Vagina (tissue), 2 donors: ENCODE measurements around the gene AGPAT2. TPM values are rescaled to one million over a fixed set of nuclear protein-coding genes. Genes with fewer than 3 reads are reported as not detected.
"Not testable (repeated sequence)": the region's sequence is repeated elsewhere in the genome, so short reads cannot be mapped to it uniquely, and the experiment has no call there.

Experiments used
- DNase-seq, 2 donors: peaks; one replicate each; pipeline ENCODE4 v3.0.0-alpha.2; 2017; ENCODE audit errors: extremely low spot score in 2 of 2
- H3K27ac ChIP-seq: fragments of 200-600 bp; sonication (generic); one replicate; pipeline ENCODE4 v1.5.1; 2019
- H3K27me3 ChIP-seq: fragments of 200-600 bp; sonication (generic); one replicate; pipeline ENCODE4 v1.5.1; 2019
- H3K36me3 ChIP-seq, 2 donors: fragments of 200-600 bp; sonication (generic); one replicate each; pipeline ENCODE4 v1.5.1; 2017 to 2019
- H3K4me1 ChIP-seq: fragments of 200-600 bp; sonication (generic); one replicate; pipeline ENCODE4 v1.5.1; 2019
- H3K4me3 ChIP-seq, 2 donors: fragments of 200-600 bp; sonication (generic); 1 replicate in 1 of 2; 2 replicates in 1 of 2; pipeline ENCODE4 v1.5.1; 2016 to 2019
- H3K9me3 ChIP-seq: fragments of 200-600 bp; sonication (generic); one replicate; pipeline ENCODE4 v1.5.1; 2019
- POLR2A ChIP-seq, 2 donors: fragments of 450-650 bp; IDR thresholded peaks; one replicate each; pipeline ENCODE4 v1.6.1; 2017; ENCODE audit warnings: antibody characterized with exemption in 2 of 2, mild to moderate bottlenecking in 2 of 2, moderate library complexity in 2 of 2
- POLR2AphosphoS5 ChIP-seq, 2 donors: sonication (generic); formaldehyde crosslinking; IDR thresholded peaks; one replicate each; pipeline ENCODE4 v1.9.0; 2017; ENCODE audit warnings: antibody characterized with exemption in 2 of 2, mild to moderate bottlenecking in 2 of 2, low read depth in 1 of 2; ENCODE audit not compliant: insufficient read depth in 1 of 2
- intact Hi-C: fragments of 100-400 bp; cut with DNase I; formaldehyde crosslinking; loops from one replicate; pipeline ENCODE4 v1.15.1; 2023
- total RNA-seq: library from RNA; depleted of rRNA; stranded (reverse); fragments of >200 nt; gene quantifications from one replicate; pipeline ENCODE4 v1.2.3, GENCODE V29; 2016
- TF ChIP-seq, protein P1 (sequence below), 3 experiments: fragments of 450-650 bp in 2 of 3; fragments of 200-600 bp in 1 of 3; sonication (generic) in 1 of 3; IDR thresholded peaks; one replicate each; pipeline ENCODE4 v1.5.1; 2017 to 2019; ENCODE audit warnings: antibody characterized with exemption in 3 of 3, mild to moderate bottlenecking in 2 of 3, moderate library complexity in 2 of 3

The AGPAT2 gene
- total RNA-seq, 1 donor from 2014 or later: 87.2 TPM

DNA sequence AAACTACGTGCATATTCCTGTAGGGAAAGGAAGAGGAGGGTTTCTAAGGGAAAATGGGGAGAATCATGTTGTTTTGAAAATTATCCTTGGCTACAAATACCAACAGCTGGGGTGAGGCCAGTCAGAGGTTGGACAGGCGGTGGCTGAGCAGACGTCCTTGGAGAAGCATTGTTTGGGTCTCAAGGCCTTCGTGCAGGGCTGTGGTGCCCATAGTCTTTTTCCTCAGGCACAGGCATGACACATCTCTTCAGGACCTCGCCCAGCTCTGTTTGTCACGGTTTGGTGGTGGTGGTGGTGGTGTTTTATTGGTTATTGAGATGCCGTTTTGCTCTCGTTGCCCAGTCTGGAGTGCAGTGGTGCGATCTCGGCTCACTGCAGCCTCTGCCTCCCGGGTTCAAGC lies 52.4 kb downstream of the AGPAT2 start:
- Histone ChIP-seq H3K36me3 (no peaks in the 10 kb centered on the region), H3K4me1 (peaks cover 16% of the 10 kb centered on the region), H3K27ac (no peak overlapping the region), H3K4me3 (no peak overlapping the region), H3K27me3 (no peaks in the 10 kb centered on the region), H3K9me3 (no peaks in the 10 kb centered on the region)
- TF ChIP-seq POLR2AphosphoS5 (IDR thresholded peaks at IDR 0.05; ENCODE audit: insufficient read depth in 1 of 2, low read depth in 1 of 2): no peak
- TF ChIP-seq, protein P1, sequence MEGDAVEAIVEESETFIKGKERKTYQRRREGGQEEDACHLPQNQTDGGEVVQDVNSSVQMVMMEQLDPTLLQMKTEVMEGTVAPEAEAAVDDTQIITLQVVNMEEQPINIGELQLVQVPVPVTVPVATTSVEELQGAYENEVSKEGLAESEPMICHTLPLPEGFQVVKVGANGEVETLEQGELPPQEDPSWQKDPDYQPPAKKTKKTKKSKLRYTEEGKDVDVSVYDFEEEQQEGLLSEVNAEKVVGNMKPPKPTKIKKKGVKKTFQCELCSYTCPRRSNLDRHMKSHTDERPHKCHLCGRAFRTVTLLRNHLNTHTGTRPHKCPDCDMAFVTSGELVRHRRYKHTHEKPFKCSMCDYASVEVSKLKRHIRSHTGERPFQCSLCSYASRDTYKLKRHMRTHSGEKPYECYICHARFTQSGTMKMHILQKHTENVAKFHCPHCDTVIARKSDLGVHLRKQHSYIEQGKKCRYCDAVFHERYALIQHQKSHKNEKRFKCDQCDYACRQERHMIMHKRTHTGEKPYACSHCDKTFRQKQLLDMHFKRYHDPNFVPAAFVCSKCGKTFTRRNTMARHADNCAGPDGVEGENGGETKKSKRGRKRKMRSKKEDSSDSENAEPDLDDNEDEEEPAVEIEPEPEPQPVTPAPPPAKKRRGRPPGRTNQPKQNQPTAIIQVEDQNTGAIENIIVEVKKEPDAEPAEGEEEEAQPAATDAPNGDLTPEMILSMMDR (IDR thresholded peaks at IDR 0.05): no peak
- TF ChIP-seq POLR2A (IDR thresholded peaks at IDR 0.05): no peak
- DNase-seq: no peak
- intact Hi-C loops: no loop called here

DNA sequence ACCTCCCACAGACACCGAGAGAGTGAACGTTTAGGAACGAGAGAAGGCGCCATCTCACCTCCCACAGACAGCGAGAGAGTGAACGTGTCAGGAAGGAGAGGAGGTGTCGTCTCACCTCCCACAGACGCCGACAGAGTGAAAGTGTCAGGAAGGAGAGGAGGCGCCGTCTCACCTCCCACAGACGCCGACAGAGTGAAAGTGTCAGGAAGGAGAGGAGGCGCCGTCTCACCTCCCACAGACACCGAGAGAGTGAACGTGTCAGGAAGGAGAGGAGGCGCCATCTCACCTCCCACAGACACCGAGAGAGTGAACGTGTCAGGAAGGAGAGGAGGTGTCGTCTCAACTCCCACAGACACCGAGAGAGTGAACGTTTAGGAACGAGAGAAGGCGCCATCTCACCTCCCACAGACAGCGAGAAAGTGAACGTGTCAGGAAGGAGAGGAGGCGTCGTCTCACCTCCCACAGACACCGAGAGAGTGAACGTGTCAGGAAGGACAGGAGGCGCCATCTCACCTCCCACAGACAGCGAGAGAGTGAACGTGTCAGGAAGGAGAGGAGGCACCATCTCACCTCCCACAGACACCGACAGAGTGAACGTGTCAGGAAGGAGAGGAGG lies 54.7 kb downstream of the AGPAT2 start:
- DNase-seq, H3K4me3 ChIP-seq, intact Hi-C loops, H3K36me3 ChIP-seq, H3K27me3 ChIP-seq, H3K9me3 ChIP-seq, H3K27ac ChIP-seq: not testable (repeated sequence)
- H3K4me1 ChIP-seq: peaks cover 16% of the 10 kb centered on the region

DNA sequence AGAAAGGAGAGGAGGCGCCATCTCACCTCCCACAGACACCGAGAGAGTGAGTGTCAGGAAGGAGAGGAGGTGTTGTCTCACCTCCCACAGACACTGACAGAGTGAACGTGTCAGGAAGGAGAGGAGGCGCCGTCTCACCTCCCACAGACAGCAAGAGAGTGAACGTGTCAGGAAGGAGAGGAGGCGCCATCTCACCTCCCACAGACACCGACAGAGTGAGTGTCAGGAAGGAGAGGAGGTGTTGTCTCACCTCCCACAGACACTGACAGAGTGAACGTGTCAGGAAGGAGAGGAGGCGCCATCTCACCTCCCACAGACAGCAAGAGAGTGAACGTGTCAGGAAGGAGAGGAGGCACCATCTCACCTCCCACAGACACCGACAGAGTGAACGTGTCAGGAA lies 55.2 kb downstream of the AGPAT2 start:
- H3K27me3 ChIP-seq, H3K4me3 ChIP-seq, H3K9me3 ChIP-seq, DNase-seq, H3K36me3 ChIP-seq, H3K27ac ChIP-seq, intact Hi-C loops: not testable (repeated sequence)
- peaks cover 19% of the 10 kb centered on the region for H3K4me1 ChIP-seq

DNA sequence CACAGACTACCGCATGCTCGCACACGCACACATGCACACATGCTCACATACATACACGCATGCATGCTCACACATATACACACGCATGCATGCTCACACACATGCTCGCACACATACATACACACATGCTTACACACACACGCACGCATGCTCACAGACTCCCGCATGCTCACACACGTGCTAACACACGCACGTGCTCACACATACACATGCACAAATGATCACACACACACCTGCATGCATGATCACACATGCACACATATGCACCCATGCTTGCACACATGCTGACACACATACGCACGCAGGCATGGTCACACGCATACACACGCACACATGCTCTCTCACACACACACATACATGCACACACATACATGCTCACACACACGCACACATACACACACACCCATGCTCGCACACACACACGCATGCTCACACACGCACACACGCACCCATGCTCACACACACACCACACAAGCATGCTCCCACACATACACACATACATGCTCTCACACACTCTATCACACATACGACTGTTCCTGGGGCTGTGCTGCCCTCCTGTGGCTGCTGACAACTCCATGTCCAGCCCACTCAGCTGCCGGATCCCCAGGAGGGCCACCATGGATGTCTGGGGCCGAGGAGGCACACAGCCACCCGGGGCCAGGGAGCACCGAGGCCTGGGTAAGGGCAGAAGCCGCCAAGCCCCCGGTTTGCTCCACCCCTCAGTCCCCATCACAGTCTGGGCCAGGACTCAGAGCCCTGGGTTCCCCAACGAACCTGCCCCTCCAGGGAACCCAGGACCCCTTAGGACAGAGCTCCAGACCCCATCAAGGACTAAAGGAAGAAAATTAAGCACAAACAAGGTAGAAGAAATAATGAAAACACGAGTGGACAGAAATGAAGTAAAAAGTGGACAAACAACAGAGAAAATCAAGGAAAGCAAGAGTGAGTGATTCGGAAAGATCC lies 55.9 kb downstream of the AGPAT2 start:
- H3K4me1 ChIP-seq: peaks cover 27% of the 10 kb centered on the region
- intact Hi-C loops: loop anchor here (2.0 kb wide), 1 partner anchor 143 kb away; no protein-coding TSS in a partner anchor
- TF ChIP-seq, protein P1 (IDR thresholded peaks at IDR 0.05): peak; percentile 68 to 82 (median 72)
- no peak for TF ChIP-seq POLR2A (IDR thresholded peaks at IDR 0.05)
- H3K27me3 ChIP-seq: no peaks in the 10 kb centered on the region
- no peaks in the 10 kb centered on the region for H3K36me3 ChIP-seq
- no peak overlapping the region for H3K4me3 ChIP-seq
- no peak overlapping the region for H3K27ac ChIP-seq
- DNase-seq: no peak
- no peaks in the 10 kb centered on the region for H3K9me3 ChIP-seq

DNA sequence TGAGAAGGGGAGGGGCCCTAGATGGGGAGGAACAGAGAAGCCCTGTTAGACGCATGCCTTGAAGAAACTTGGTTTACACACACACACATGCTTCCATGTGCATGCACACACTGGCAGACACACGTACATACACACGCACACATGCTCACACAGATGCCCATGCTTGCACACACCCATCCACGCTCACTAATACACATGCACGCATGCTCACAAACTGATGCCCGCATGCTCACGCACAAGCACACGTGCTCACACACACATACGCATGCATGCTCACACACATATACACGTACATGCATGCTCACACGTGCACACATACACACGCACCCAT lies 56.6 kb downstream of the AGPAT2 start:
- Histone ChIP-seq H3K27ac (no peak overlapping the region), H3K4me1 (peaks cover 34% of the 10 kb centered on the region), H3K9me3 (no peaks in the 10 kb centered on the region), H3K36me3 (no peaks in the 10 kb centered on the region), H3K4me3 (no peak overlapping the region), H3K27me3 (no peaks in the 10 kb centered on the region)
- DNase-seq: no peak
- TF ChIP-seq POLR2AphosphoS5 (IDR thresholded peaks at IDR 0.05; ENCODE audit: insufficient read depth in 1 of 2, low read depth in 1 of 2) (no peak), POLR2A (IDR thresholded peaks at IDR 0.05) (no peak)
- TF ChIP-seq, protein P1 (IDR thresholded peaks at IDR 0.05): no peak
- intact Hi-C loops: loop anchor here (2.0 kb wide), 1 partner anchor 142 kb away; no protein-coding TSS in a partner anchor
